Posterior vena cava (tissue), 2 donors: ENCODE measurements around the gene GLIS1. TPM values are rescaled to one million over a fixed set of nuclear protein-coding genes. Genes with fewer than 3 reads are reported as not detected.
"Not testable (repeated sequence)": the region's sequence is repeated elsewhere in the genome, so short reads cannot be mapped to it uniquely, and the experiment has no call there.

ENCODE experiments used
- DNase-seq: peaks from one replicate; pipeline ENCODE4 v3.0.0-alpha.2; 2020; ENCODE audit warnings: low spot score
- intact Hi-C, 2 donors: fragments of 100-400 bp; cut with DNase I; formaldehyde crosslinking; loops; one replicate each; pipeline versions ENCODE4 v1.14.1 to v1.14.2; 2022 to 2023
- total RNA-seq, 2 donors: library from RNA; stranded (reverse); fragmentation: NEBNext Ultra II Directional; extraction: Animal tissue kit (Norgen Biotek cat#: 25700); gene quantifications; one replicate each; pipeline ENCODE4 v1.2.1, GENCODE V29; 2021
- donor health status: DM: yes; HTN: yes; CAD: no.
- donor health status: DM: yes; HTN: yes; CAD: no.

The GLIS1 gene
- total RNA-seq, 2 donors from 2014 or later = 0.74 to 1.7 TPM

- intact Hi-C loops = no loop called here
- peak; percentile 41 for DNase-seq
These were observed 171.5 kb downstream of the GLIS1 start for GRCh38 chr1:53567450-53567849.

GRCh38 chr1:53563611-53564010 is 175.4 kb downstream of the GLIS1 start:
- intact Hi-C loops = no loop called here
- DNase-seq = no peak

- intact Hi-C loops = no loop called here
- DNase-seq = no peak
These were observed 176.0 kb downstream of the GLIS1 start for GRCh38 chr1:53562981-53563379.

- peak; percentile 23 for DNase-seq
- intact Hi-C loops = no loop called here
These were observed 176.5 kb downstream of the GLIS1 start for GRCh38 chr1:53562291-53562980.

- intact Hi-C loops = no loop called here
These were observed 177.4 kb downstream of the GLIS1 start for GRCh38 chr1:53561503-53562105.

GRCh38 chr1:53560581-53561502 is 178.1 kb downstream of the GLIS1 start:
- intact Hi-C loops = no loop called here
- peak; percentile 62 for DNase-seq

More at GRCh38 chr1:53561503-53562105, 177.4 kb downstream of the GLIS1 start:
- peak; percentile 64 for DNase-seq

- DNase-seq = peak; percentile 56
- intact Hi-C loops = no loop called here
These were observed 178.9 kb downstream of the GLIS1 start for GRCh38 chr1:53559854-53560580.

GRCh38 chr1:53559391-53559815 is 179.6 kb downstream of the GLIS1 start:
- intact Hi-C loops = no loop called here
- DNase-seq = peak; percentile 66

- intact Hi-C loops = no loop called here
These were observed 180.1 kb downstream of the GLIS1 start for GRCh38 chr1:53558739-53559315.

GRCh38 chr1:53557830-53558738 is 180.9 kb downstream of the GLIS1 start:
- peak; percentile 59 for DNase-seq
- intact Hi-C loops = no loop called here

More at GRCh38 chr1:53558739-53559315, 180.1 kb downstream of the GLIS1 start:
- DNase-seq = no peak

GRCh38 chr1:53557369-53557768 is 181.6 kb downstream of the GLIS1 start:
- DNase-seq = peak; percentile 43
- intact Hi-C loops = no loop called here

GRCh38 chr1:53556657-53557227 is 182.2 kb downstream of the GLIS1 start:
- intact Hi-C loops = no loop called here
- DNase-seq = peak; percentile 22

- intact Hi-C loops, DNase-seq: not testable (repeated sequence)
These were observed 183.2 kb downstream of the GLIS1 start for GRCh38 chr1:53555620-53556326.

- intact Hi-C loops = no loop called here
- DNase-seq = peak; percentile 71
These were observed 184.2 kb downstream of the GLIS1 start for GRCh38 chr1:53554592-53555305.

GRCh38 chr1:53553734-53554509 is 185.0 kb downstream of the GLIS1 start:
- intact Hi-C loops = no loop called here
- peak; percentile 67 for DNase-seq
